Left kidney (tissue), 2 donors: ENCODE data around the gene AGFG2. TPM values are rescaled to one million over a fixed set of nuclear protein-coding genes. Genes with fewer than 3 reads are reported as not detected.

ENCODE experiments used
- DNase-seq: peaks from one replicate; pipeline ENCODE4 v3.0.0-alpha.2; 2013
- polyA plus RNA-seq: library from polyadenylated mRNA; unstranded; fragments of 120-200 nt; gene quantifications from one replicate; pipeline ENCODE4 v1.2.1, GENCODE V29; 2013; ENCODE audit not compliant: insufficient read length

Gene AGFG2
- polyA plus RNA-seq, 1 donor: 10.0 TPM

DNA sequence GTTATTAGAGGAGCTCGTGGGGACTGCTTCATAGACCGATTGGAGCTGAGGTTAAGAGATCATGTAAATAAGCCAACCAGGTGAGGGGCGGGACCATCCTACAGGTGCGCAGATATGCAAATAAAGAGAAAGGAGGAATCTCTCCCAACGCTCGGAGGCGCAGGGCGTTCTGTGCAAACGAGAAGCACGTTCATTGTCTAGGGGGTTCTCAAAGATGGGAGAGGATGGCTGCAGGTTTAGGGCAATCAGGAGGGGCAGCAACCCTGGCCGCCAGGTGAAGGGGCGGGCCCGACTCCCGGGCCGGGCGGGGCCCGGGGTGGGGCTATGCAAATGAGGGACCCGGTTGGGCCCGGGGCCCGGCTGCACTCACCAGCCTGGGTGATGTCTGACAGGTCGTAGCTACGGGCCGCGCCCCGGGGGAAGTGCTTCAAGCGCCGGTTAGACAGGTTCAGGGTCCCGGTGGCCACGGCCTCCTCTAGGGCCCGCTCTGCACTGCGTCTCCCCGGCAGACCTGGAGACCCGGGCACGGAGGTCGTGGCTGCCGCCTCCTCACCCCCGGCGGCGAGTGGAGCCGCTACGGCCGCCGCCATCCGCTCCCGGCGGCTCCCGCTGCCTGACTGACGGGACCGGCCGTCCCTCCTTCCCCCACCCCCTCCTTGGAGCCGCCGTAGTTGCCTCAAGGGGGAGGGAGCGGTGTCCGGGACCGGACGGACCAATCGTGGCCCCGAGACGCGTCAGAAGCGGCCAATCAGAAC, 46.7 kb downstream of the AGFG2 start, which contains the start of gene LRCH4:
Gene LRCH4, minus strand, starts transcription at position 619 of the 755 bp plus-strand sequence. Its CDS starts 29 bp downstream, at position 590.
- no peak for DNase-seq

DNA sequence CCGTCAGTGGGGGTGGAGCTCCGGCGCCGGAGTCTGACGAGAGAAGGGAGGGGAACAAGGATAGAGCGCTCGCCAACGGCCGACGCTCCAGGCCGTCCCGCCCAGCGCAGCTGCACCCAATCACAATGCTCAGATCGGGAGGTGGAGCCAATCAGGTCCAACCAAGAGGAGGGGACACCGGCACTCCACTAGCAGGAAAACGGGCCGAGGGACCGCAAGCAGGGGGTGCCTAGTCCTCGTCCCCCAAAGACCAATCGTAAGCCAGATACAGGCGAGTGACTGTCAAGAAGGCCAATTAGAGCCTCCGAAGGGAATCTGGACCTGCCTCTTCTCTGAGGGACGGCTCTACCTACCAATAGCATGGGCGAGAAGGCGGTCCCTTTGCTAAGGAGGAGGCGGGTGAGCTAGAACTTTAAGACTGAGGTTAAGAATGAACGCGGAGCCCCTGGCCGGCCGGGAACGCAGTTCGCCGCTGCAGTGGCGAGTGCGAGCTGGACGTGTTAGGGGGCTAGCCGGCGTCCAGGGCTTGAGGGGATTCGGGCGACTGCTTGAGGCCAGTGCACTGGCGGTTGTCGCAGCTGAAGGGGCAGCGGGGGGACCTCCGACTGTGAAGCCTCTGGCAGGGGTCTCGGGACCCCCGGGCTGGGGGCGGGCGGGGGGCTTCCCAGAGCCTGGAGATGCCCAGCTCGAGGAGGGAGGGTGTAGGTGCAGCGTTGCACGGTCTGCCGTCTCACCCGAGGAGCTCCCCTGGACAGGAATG, 47.4 kb downstream of the AGFG2 start, which contains the start of gene FBXO24:
Gene FBXO24, plus strand, starts transcription at position 63 of the 760 bp plus-strand sequence. Its CDS starts 298 bp downstream, at position 361.
- peak; percentile 99 for DNase-seq

DNA sequence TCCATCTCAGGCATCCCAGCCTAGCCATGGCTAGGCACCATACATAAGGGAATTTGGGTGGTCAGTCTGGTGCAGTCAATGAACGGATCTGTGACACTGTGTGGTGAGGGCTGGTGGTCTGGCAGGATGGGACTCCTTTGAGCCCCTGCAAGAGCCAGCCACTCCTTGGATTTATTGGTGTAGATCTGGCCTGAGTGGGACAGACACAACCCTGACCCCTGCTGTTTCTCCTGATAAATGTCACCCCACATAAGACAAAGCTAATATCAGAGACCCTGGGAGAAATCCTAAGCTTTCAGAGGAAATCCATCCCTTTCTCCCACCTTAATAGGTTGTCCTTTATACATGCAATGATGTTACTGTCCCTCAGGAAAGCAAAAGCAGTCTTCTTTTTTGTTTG, 49.4 kb downstream of the AGFG2 start:
- DNase-seq: no peak

GRCh38 chr7:100589341-100589947, 50.4 kb downstream of the AGFG2 start:
- DNase-seq: no peak

GRCh38 chr7:100590077-100590737, 51.2 kb downstream of the AGFG2 start:
- no peak for DNase-seq

GRCh38 chr7:100591596-100591995, 52.6 kb downstream of the AGFG2 start:
- DNase-seq: no peak

- DNase-seq: no peak
These were observed 56.2 kb downstream of the AGFG2 start for GRCh38 chr7:100595188-100595587.

DNA sequence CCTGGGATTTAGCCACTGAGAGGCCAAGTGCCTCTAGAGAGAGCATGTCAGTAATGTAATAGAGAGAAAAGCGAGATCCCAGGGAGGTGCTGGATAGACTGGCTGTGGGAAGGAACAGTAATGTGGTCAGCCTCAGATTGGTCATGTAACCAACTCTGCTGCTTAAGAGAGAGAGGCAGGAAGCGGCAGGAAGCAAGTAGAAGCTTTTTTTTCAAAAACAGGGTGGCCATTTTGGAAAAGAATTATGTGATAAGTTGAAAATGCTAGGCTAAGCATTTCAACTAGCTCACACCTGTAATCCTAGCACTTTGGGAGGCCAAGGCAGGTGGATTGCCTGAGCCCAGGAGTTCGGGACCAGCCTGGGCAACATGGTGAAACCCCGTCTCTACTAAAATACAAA, 59.4 kb downstream of the AGFG2 start:
- DNase-seq: no peak

DNA sequence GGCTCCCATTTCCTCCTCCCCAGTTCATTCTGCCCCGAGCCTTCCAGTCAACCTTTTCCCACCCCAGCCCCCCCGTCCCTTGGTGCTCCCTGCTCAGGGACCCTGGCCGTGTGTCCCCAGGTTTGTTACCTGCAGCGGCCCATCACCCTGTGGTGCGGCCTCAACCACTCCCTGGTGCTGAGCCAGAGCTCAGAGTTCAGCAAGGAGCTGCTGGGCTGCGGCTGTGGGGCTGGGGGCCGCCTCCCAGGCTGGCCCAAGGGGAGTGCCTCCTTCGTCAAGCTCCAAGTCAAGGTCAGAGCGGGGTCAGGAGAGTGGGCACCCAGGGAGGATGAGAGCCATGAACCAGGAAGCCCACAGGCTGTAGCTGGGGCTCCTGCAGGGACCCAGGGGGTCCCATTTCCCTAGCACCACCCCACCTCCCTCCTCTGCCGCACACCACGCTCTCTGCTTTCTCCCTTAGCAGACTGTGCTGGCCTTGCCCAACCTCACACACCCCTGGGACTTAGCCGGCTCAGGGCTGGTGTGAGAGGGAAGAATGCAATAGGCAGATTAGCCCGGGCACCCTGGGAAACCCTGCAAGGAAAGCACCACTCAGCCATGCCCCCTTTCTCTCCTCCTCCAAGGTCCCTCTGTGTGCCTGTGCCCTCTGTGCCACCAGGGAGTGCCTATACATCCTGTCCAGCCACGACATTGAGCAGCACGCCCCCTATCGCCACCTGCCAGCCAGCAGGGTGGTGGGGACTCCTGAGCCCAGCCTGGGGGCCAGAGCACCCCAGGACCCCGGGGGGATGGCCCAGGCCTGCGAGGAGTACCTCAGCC, 61.1 kb downstream of the AGFG2 start:
- DNase-seq: no peak

DNA sequence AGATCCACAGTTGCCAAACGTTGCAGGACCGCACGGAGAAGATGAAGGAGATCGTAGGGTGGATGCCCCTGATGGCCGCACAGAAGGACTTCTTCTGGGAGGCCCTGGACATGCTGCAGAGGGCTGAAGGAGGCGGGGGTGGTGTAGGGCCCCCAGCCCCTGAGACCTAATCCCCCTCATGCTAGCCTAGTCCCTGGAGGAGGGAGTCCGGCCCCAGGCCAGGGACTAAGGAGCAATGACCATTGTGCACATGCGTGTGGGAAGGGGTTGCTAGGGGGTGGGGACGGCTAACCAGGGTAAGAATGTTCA, 61.7 kb downstream of the AGFG2 start:
- DNase-seq: no peak

GRCh38 chr7:100602889-100603725, 64.1 kb downstream of the AGFG2 start:
- DNase-seq: no peak

- DNase-seq: no peak
These were observed 64.7 kb downstream of the AGFG2 start for GRCh38 chr7:100603726-100604027.

- DNase-seq: no peak
These were observed 65.3 kb downstream of the AGFG2 start for GRCh38 chr7:100604028-100604975.

- DNase-seq: no peak
These were observed 66.2 kb downstream of the AGFG2 start for GRCh38 chr7:100604976-100605911.

DNA sequence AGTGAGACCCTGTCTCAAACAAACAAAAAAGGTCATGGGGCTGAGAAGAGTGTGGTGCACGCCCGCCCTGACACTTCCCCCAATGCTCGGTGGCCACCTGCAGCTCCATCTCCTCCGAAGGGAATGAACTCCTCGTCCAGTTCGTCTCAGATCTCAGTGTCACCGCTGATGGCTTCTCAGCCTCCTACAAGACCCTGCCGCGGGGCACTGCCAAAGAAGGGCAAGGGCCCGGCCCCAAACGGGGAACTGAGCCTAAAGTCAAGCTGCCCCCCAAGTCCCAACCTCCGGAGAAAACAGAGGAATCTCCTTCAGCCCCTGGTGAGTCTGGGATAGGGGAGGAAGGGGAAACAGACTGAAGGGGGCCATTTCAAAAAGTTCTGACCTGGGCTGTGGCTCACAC, 67.3 kb downstream of the AGFG2 start:
- no peak for DNase-seq

- DNase-seq: no peak
These were observed 68.1 kb downstream of the AGFG2 start for GRCh38 chr7:100607111-100607510.

- DNase-seq: no peak
These were observed 71.0 kb downstream of the AGFG2 start for GRCh38 chr7:100609958-100610357.

DNA sequence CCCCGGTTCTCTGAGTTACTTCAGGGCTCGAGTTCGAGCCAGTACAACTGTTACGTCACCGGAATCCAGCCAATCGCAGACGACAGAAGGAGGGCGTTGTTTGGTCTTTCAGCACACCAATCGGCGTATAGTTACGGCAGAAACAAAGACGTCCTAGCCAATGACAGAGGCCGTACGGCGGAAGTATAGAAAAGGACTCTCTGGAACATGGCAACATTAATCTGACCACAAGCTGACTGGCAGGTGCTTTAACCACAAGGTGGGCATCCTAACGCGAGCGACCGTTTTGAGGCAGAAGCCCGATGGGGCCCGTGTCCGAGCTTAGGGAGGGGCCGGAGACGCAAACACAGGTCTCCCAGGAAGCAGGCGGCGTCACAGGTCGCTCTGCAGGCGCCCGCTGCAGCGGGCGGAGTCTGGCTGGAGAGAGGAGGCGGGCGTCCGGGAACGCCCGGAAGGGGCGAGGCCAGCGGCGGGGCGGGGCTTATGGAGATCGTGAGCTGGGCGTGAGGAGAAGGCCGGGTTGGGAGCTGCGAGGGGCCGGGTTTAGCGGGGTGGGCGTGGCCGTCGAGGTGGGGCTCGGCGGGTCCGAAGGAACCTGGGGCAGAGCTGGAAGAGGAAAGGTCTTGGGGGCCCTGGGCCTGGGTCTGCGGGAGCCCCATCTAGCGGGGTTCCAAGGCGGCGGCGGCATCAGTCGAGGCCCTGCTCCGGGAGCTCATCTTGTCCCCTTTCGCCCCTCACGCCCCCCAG, 73.2 kb downstream of the AGFG2 start, which contains the start of gene MOSPD3:
Gene MOSPD3, plus strand, starts transcription at position 558 of the 747 bp plus-strand sequence. CDS start 252 bp downstream, outside the sequence.
- peak; percentile 100 for DNase-seq
